NCI-H1048 (cell line): ENCODE results near the gene SIPA1L3.
"Not testable (repeated sequence)": the region's sequence is repeated elsewhere in the genome, so short reads cannot be mapped to it uniquely, and the experiment has no call there.

Experiments used
- DNase-seq: peaks from one replicate; lab custom pipeline; 2025; lab: John Stamatoyannopoulos, UW

The SIPA1L3 gene

GRCh38 chr19:37909661-37910199, 2.7 kb downstream of the SIPA1L3 start:
- no peak for DNase-seq

GRCh38 chr19:37914908-37915307, 7.9 kb downstream of the SIPA1L3 start:
- no peak for DNase-seq

GRCh38 chr19:37920591-37921450, 13.8 kb downstream of the SIPA1L3 start:
- DNase-seq: no peak

- not testable (repeated sequence) for DNase-seq
Measured at GRCh38 chr19:37924573-37924972, 17.6 kb downstream of the SIPA1L3 start.

GRCh38 chr19:37925212-37925611, 18.2 kb downstream of the SIPA1L3 start:
- DNase-seq: no peak

- DNase-seq: no peak
Measured at GRCh38 chr19:37926255-37926654, 19.2 kb downstream of the SIPA1L3 start.

GRCh38 chr19:37926711-37927110, 19.7 kb downstream of the SIPA1L3 start:
- no peak for DNase-seq

- DNase-seq: peak; percentile 60
Measured at GRCh38 chr19:37928527-37929286, 21.7 kb downstream of the SIPA1L3 start.

GRCh38 chr19:37929355-37929923, 22.4 kb downstream of the SIPA1L3 start:
- no peak for DNase-seq

GRCh38 chr19:37930416-37930815, 23.4 kb downstream of the SIPA1L3 start:
- DNase-seq: no peak

- DNase-seq: peak; percentile 79
Measured at GRCh38 chr19:37931881-37932655, 25.1 kb downstream of the SIPA1L3 start.

- DNase-seq: no peak
Measured at GRCh38 chr19:37932985-37933936, 26.3 kb downstream of the SIPA1L3 start.

GRCh38 chr19:37933937-37934358, 26.9 kb downstream of the SIPA1L3 start:
- no peak for DNase-seq

GRCh38 chr19:37935341-37935740, 28.3 kb downstream of the SIPA1L3 start:
- DNase-seq: no peak

- no peak for DNase-seq
Measured at GRCh38 chr19:37936166-37936565, 29.2 kb downstream of the SIPA1L3 start.

GRCh38 chr19:37936886-37937285, 29.9 kb downstream of the SIPA1L3 start:
- DNase-seq: no peak

GRCh38 chr19:37938353-37938752, 31.3 kb downstream of the SIPA1L3 start:
- DNase-seq: no peak

GRCh38 chr19:37941782-37942515, 34.9 kb downstream of the SIPA1L3 start:
- DNase-seq: no peak

GRCh38 chr19:37942516-37942902, 35.5 kb downstream of the SIPA1L3 start:
- no peak for DNase-seq

- no peak for DNase-seq
Measured at GRCh38 chr19:37943480-37943879, 36.5 kb downstream of the SIPA1L3 start.
